Activated B cell treated with CpG ODN at 0.5 μM for 24 hours (primary cell): ENCODE data around the gene SGSH. TPM values are rescaled to one million over a fixed set of nuclear protein-coding genes. Genes with fewer than 3 reads are reported as not detected.

ENCODE experiments used
- ATAC-seq: fragments of 200-7000 bp; cut with Tn5 transposase; one replicate; pipeline ENCODE4 v1.10.0; 2021; ENCODE audit warnings: low read depth, mild to moderate bottlenecking, moderate library complexity
- CTCF ChIA-PET: fragments of 350-600 bp; sonication (Branson Sonifier 250); formaldehyde crosslinking; loops from one replicate; lab custom pipeline; 2021; ENCODE audit warnings: antibody characterized with exemption; lab: Charles Lee
- POLR2A ChIA-PET: fragments of 350-600 bp; sonication (Branson Sonifier 250); formaldehyde crosslinking; loops from one replicate; lab custom pipeline; 2021; ENCODE audit warnings: antibody characterized with exemption; lab: Charles Lee
- DNase-seq: peaks from one replicate; pipeline ENCODE4 v3.0.0; 2022
- H3K27ac Mint-ChIP-seq: one replicate; pipeline ENCODE4 v1.8.0; 2020; ENCODE audit warnings: mixed read lengths
- H3K27me3 Mint-ChIP-seq: one replicate; pipeline ENCODE4 v1.8.0; 2021; ENCODE audit warnings: mixed read lengths
- H3K36me3 Mint-ChIP-seq: one replicate; pipeline ENCODE4 v1.8.0; 2021; ENCODE audit warnings: low read depth, mixed read lengths
- H3K4me1 Mint-ChIP-seq: one replicate; pipeline ENCODE4 v1.8.0; 2021; ENCODE audit warnings: mixed read lengths
- H3K4me3 Mint-ChIP-seq: one replicate; pipeline ENCODE4 v1.8.0; 2020; ENCODE audit warnings: mild to moderate bottlenecking, mixed read lengths
- H3K9me3 Mint-ChIP-seq: one replicate; pipeline ENCODE4 v1.8.0; 2020; ENCODE audit warnings: mixed read lengths
- CTCF ChIP-seq: fragments of 200-600 bp; IDR thresholded peaks from one replicate; pipeline ENCODE4 v1.8.0; 2022; ENCODE audit warnings: antibody characterized with exemption, mild to moderate bottlenecking
- intact Hi-C: fragments of 100-400 bp; cut with micrococcal nuclease; formaldehyde crosslinking; loops from one replicate; pipeline ENCODE4 v1.15.1; 2024
- total RNA-seq: library from RNA; stranded (reverse); gene quantifications from 2 replicates; pipeline ENCODE4 v1.2.3, GENCODE V29; 2022

Gene SGSH
- total RNA-seq, 1 donor from 2014 or later = 41.3 TPM

DNA sequence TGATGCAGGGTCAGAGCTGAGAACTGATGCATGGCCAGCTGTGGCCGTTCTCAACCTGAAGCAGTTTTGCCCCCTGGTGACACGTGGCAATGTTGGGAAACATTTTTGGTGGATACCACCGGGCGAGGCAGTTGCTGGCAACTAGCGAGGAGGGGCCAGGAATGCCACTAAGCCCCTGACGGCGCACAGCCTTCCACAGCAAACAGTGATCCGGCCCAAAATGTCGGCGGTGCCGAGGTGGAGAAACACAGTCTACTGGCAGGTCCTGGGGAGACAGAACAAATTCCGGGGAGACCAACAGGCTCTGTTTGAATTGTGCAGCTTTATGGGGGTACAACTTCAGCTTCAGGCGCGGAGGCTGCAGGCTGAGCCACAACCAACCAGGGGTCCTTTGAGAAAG, 8.3 kb upstream of the SGSH start:
- intact Hi-C loops = no loop called here
- DNase-seq = no peak
- H3K4me3 Mint-ChIP-seq = no peak overlapping the region
- ATAC-seq = no peak
- H3K9me3 Mint-ChIP-seq = peaks cover 10% of the 10 kb centered on the region
- no peak for TF ChIP-seq CTCF
- H3K36me3 Mint-ChIP-seq = peaks cover 15% of the 10 kb centered on the region
- CTCF ChIA-PET = no interaction called here
- no peak overlapping the region for H3K27ac Mint-ChIP-seq
- H3K4me1 Mint-ChIP-seq = no peaks in the 10 kb centered on the region
- POLR2A ChIA-PET = no interaction called here
- H3K27me3 Mint-ChIP-seq = no peaks in the 10 kb centered on the region

DNA sequence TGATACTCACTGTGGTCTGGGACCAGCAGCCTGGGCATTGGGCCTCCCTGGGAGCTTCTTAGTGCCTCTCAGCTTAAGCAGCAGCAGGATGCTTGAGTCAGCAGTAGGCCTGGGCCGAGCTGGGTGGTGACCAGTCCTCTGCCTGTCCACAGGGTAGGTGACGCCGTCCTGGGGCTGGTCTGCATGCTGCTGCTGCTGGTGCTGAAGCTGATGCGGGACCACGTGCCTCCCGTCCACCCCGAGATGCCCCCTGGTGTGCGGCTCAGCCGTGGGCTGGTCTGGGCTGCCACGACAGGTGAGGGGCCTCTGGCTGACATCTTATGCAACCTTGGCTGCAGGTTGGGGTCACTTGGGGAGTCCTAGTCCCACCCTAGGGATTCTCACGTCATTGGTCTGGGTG, 7.5 kb upstream of the SGSH start:
- no peaks in the 10 kb centered on the region for H3K27me3 Mint-ChIP-seq
- H3K4me3 Mint-ChIP-seq = no peak overlapping the region
- no peak overlapping the region for H3K27ac Mint-ChIP-seq
- TF ChIP-seq CTCF = no peak
- no peaks in the 10 kb centered on the region for H3K4me1 Mint-ChIP-seq
- ATAC-seq (no peak), DNase-seq (no peak)
- H3K36me3 Mint-ChIP-seq = peaks cover 10% of the 10 kb centered on the region
- ChIA-PET CTCF (no interaction called here), POLR2A (no interaction called here)
- intact Hi-C loops = no loop called here
- H3K9me3 Mint-ChIP-seq = peaks cover 7% of the 10 kb centered on the region

DNA sequence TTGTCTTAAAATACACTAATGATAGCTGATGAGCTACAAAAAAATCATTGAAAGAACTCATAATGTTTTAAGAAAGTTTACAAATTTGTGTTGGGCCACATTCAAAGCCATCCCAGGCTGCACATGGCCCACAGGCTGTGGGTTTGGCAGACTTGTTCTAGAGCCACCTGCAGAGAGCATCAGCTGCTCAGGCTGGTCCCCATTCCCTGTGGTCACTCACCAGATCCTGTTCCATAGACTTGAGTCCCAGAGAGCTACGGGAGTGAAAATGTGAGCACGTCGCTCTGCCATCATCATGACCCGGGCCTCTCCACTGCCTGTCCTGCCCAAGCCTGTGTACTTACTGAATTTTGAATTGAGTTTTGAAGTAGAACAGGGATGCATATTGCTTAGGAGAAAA, 7.0 kb upstream of the SGSH start:
- H3K4me1 Mint-ChIP-seq = no peaks in the 10 kb centered on the region
- H3K27ac Mint-ChIP-seq = no peak overlapping the region
- ATAC-seq = no peak
- H3K4me3 Mint-ChIP-seq = no peak overlapping the region
- intact Hi-C loops = no loop called here
- POLR2A ChIA-PET = no interaction called here
- H3K36me3 Mint-ChIP-seq = peaks cover 6% of the 10 kb centered on the region
- TF ChIP-seq CTCF = no peak
- H3K27me3 Mint-ChIP-seq = no peaks in the 10 kb centered on the region
- no peak for DNase-seq
- CTCF ChIA-PET = interaction anchor here (0.7 kb wide), 1 partner anchor 31 kb away, joined by 3 read pairs; no protein-coding TSS in a partner anchor
- peaks cover 4% of the 10 kb centered on the region for H3K9me3 Mint-ChIP-seq

GRCh38 chr17:80225230-80225629, 5.1 kb upstream of the SGSH start:
- CTCF ChIA-PET = interaction anchor here (1.1 kb wide), 1 partner anchor 29 kb away, joined by 3 read pairs; no protein-coding TSS in a partner anchor
- POLR2A ChIA-PET = interaction anchor here (0.6 kb wide), 1 partner anchor 170 kb away, joined by 5 read pairs; no protein-coding TSS in a partner anchor

DNA sequence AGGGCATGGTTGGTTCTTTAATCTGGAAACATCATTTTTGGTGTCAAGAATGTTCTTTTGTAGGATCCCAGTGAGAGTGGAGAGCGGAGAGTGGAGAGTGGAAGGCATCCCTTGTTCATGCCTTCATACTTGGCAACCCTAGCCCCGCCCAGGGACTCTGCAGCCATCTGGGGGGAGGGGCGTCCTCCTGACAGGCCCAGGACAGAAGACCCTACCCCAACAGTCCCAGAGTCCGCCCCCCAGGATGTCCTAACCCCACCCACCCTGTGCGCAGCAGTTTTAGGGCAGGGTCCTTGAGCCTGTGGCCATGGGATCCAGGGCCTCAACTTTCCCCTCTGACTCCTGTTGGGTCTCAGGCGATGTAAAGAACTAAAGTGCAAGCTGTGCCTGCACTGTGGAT, 4.5 kb upstream of the SGSH start:
- intact Hi-C loops = no loop called here
- no peak for TF ChIP-seq CTCF
- DNase-seq = no peak
- no peak overlapping the region for H3K4me3 Mint-ChIP-seq
- peaks cover under 1% of the 10 kb centered on the region for H3K36me3 Mint-ChIP-seq
- no peak for ATAC-seq
- no peaks in the 10 kb centered on the region for H3K27me3 Mint-ChIP-seq
- ChIA-PET CTCF (no interaction called here), POLR2A (interaction anchor here (0.6 kb wide), 1 partner anchor 170 kb away, joined by 5 read pairs; no protein-coding TSS in a partner anchor)
- peaks cover 5% of the 10 kb centered on the region for H3K4me1 Mint-ChIP-seq
- no peaks in the 10 kb centered on the region for H3K9me3 Mint-ChIP-seq
- H3K27ac Mint-ChIP-seq = no peak overlapping the region

More at GRCh38 chr17:80225230-80225629, 5.1 kb upstream of the SGSH start:
- intact Hi-C loops = no loop called here
- Mint-ChIP-seq H3K4me3 (no peak overlapping the region), H3K36me3 (peaks cover under 1% of the 10 kb centered on the region), H3K4me1 (peaks cover 2% of the 10 kb centered on the region), H3K27me3 (no peaks in the 10 kb centered on the region), H3K27ac (no peak overlapping the region), H3K9me3 (no peaks in the 10 kb centered on the region)
- DNase-seq (no peak), ATAC-seq (no peak)
- TF ChIP-seq CTCF = no peak
